IMR-90 (cell line): ENCODE measurements around the gene PSMA3. TPM values are rescaled to one million over a fixed set of nuclear protein-coding genes. Genes with fewer than 3 reads are reported as not detected.
A peak's percentile ranks its signal among the peaks of the same experiment; 100 is the strongest.

Experiments used
- ATAC-seq: fragments of 200-7000 bp; cut with Tn5 transposase; 2 replicates; pipeline ENCODE4 v1.9.1; 2020; ENCODE audit warnings: low read depth, mild to moderate bottlenecking, moderate library complexity
- BruUV-seq: library from RNA; stranded (reverse); fragments of 400-500 nt; replicated peaks from 2 replicates; lab custom pipeline; 2021; lab: Mats Ljungman, UMichigan
- CTCF ChIA-PET: fragments of 300-600 bp; formaldehyde crosslinking; extraction: SDS; loops from one replicate; lab custom pipeline; 2021; ENCODE audit warnings: antibody characterized with exemption; lab: Yijun Ruan, JAX
- POLR2A ChIA-PET: fragments of 300-600 bp; sonication (Branson Sonifier 250); formaldehyde crosslinking; loops from one replicate; lab custom pipeline; 2022; ENCODE audit warnings: antibody characterized with exemption; ENCODE audit not compliant: unreplicated experiment; lab: Charles Lee
- DNase-seq: peaks from one replicate; pipeline ENCODE4 v3.0.0; 2013
- H2AFZ ChIP-seq: replicated peaks from 2 replicates; pipeline ENCODE3; 2013; ENCODE audit warnings: low read length, mild to moderate bottlenecking; ENCODE audit not compliant: poor library complexity
- H2AK5ac ChIP-seq: 2 replicates; pipeline ENCODE4 v1.6.1; 2013; ENCODE audit warnings: low read depth, low read length, inconsistent platforms
- H2AK9ac ChIP-seq: replicated peaks from 2 replicates; pipeline ENCODE3; 2013; ENCODE audit warnings: mild to moderate bottlenecking, low read depth, low read length, moderate library complexity; ENCODE audit not compliant: poor library complexity
- H2BK120ac ChIP-seq: 2 replicates; pipeline ENCODE4 v1.6.1; 2013; ENCODE audit warnings: low read depth, low read length, inconsistent platforms
- H2BK15ac ChIP-seq: 3 replicates; pipeline ENCODE4 v1.6.1; 2013; ENCODE audit warnings: low read depth, low read length, inconsistent platforms
- H2BK20ac ChIP-seq: 2 replicates; pipeline ENCODE4 v1.6.1; 2013; ENCODE audit warnings: low read depth, mild to moderate bottlenecking, inconsistent platforms, low read length, moderate library complexity
- H2BK5ac ChIP-seq: 2 replicates; pipeline ENCODE4 v1.6.1; 2013; ENCODE audit warnings: mild to moderate bottlenecking, low read depth, low read length, inconsistent platforms; ENCODE audit not compliant: poor library complexity, severe bottlenecking
- H3K14ac ChIP-seq: replicated peaks from 2 replicates; pipeline ENCODE4 v1.6.1; 2013; ENCODE audit warnings: low read depth, low read length, inconsistent platforms
- H3K18ac ChIP-seq: 2 replicates; pipeline ENCODE4 v1.6.1; 2013; ENCODE audit warnings: low read depth, low read length, control low read depth
- H3K23ac ChIP-seq: 2 replicates; pipeline ENCODE4 v1.6.1; 2013; ENCODE audit warnings: low read depth, low read length, inconsistent platforms
- H3K27ac ChIP-seq: 2 replicates; pipeline ENCODE4 v1.5.1; 2013; ENCODE audit warnings: mild to moderate bottlenecking, control low read depth, low read length; ENCODE audit not compliant: insufficient read depth
- H3K27me3 ChIP-seq: 2 replicates; pipeline ENCODE4 v1.6.1; 2013; ENCODE audit warnings: low read length; ENCODE audit not compliant: control insufficient read depth, insufficient read depth
- H3K36me3 ChIP-seq: 2 replicates; pipeline ENCODE4 v1.6.1; 2013; ENCODE audit warnings: low read length, mixed read lengths; ENCODE audit not compliant: control insufficient read depth, insufficient read depth
- H3K4ac ChIP-seq: 2 replicates; pipeline ENCODE4 v1.6.1; 2013; ENCODE audit warnings: low read depth, low read length, inconsistent platforms
- H3K4me1 ChIP-seq: 2 replicates; pipeline ENCODE4 v1.6.1; 2013; ENCODE audit warnings: low read length, mixed read lengths; ENCODE audit not compliant: control insufficient read depth, insufficient read depth
- H3K4me2 ChIP-seq: 2 replicates; pipeline ENCODE4 v1.6.1; 2013; ENCODE audit warnings: low read depth, mild to moderate bottlenecking, control low read depth, low read length, moderate library complexity
- H3K4me3 ChIP-seq: 2 replicates; pipeline ENCODE4 v1.5.1; 2013; ENCODE audit warnings: low read depth, mild to moderate bottlenecking, control low read depth, low read length, moderate library complexity; ENCODE audit not compliant: insufficient read depth
- H3K56ac ChIP-seq: 2 replicates; pipeline ENCODE4 v1.6.1; 2013; ENCODE audit warnings: low read length, inconsistent platforms; ENCODE audit not compliant: insufficient read depth; ENCODE audit errors: extremely low read depth
- H3K79me1 ChIP-seq, 2 experiments: 2 replicates each; pipeline ENCODE4 v1.6.1; 2013; ENCODE audit warnings: low read length in 2 of 2, inconsistent platforms in 1 of 2, low read depth in 1 of 2
- H3K9ac ChIP-seq: 2 replicates; pipeline ENCODE4 v1.6.1; 2013; ENCODE audit warnings: low read depth, low read length, control low read depth
- H3K9me1 ChIP-seq: 2 replicates; pipeline ENCODE4 v1.6.1; 2013; ENCODE audit warnings: low read length, inconsistent platforms; ENCODE audit not compliant: insufficient read depth
- H3K9me3 ChIP-seq: 2 replicates; pipeline ENCODE4 v1.6.1; 2013; ENCODE audit warnings: low read length; ENCODE audit not compliant: control insufficient read depth, insufficient read depth
- H4K20me1 ChIP-seq: 2 replicates; pipeline ENCODE4 v1.6.1; 2013; ENCODE audit warnings: low read length, inconsistent platforms; ENCODE audit not compliant: insufficient read depth
- H4K5ac ChIP-seq: 2 replicates; pipeline ENCODE4 v1.6.1; 2013; ENCODE audit warnings: mild to moderate bottlenecking, low read depth, low read length, control low read depth
- H4K8ac ChIP-seq, 2 experiments: 2 replicates each; pipeline ENCODE4 v1.6.1; 2013; ENCODE audit warnings: low read depth in 2 of 2, low read length in 2 of 2, control low read depth in 1 of 2, inconsistent platforms in 1 of 2
- H4K91ac ChIP-seq: 2 replicates; pipeline ENCODE4 v1.6.1; 2013; ENCODE audit warnings: low read depth, low read length, inconsistent platforms; ENCODE audit not compliant: insufficient read depth
- BHLHE40 ChIP-seq: fragments of 150-350 bp; IDR thresholded peaks from 2 replicates; pipeline ENCODE4 v1.6.1; 2016; ENCODE audit warnings: mild to moderate bottlenecking, low read depth, low read length
- CEBPB ChIP-seq: IDR thresholded peaks from 2 replicates; pipeline ENCODE4 v1.6.1; 2012; ENCODE audit warnings: low read depth, low read length, improper control_type of control experiment
- CHD1 ChIP-seq: IDR thresholded peaks from 2 replicates; pipeline ENCODE4 v1.6.1; 2012; ENCODE audit warnings: low read depth, low read length, improper control_type of control experiment
- CTCF ChIP-seq: conservative IDR thresholded peaks from 2 replicates; pipeline ENCODE4 v1.5.1; 2012; ENCODE audit warnings: mild to moderate bottlenecking, low read depth, low read length, improper control_type of control experiment
- ELK1 ChIP-seq: fragments of 150-350 bp; IDR thresholded peaks from 2 replicates; pipeline ENCODE4 v1.6.1; 2016; ENCODE audit warnings: low read depth, mild to moderate bottlenecking, low read length, moderate library complexity, borderline replicate concordance
- FOS ChIP-seq: fragments of 150-350 bp; IDR thresholded peaks from 2 replicates; pipeline ENCODE4 v1.6.1; 2016; ENCODE audit warnings: low read depth, low read length
- MAFK ChIP-seq: IDR thresholded peaks from 2 replicates; pipeline ENCODE4 v1.6.1; 2012; ENCODE audit warnings: low read depth, low read length, improper control_type of control experiment
- MAZ ChIP-seq: IDR thresholded peaks from 2 replicates; pipeline ENCODE4 v1.6.1; 2012; ENCODE audit warnings: low read depth, mild to moderate bottlenecking, low read length, improper control_type of control experiment, moderate library complexity, borderline replicate concordance
- MXI1 ChIP-seq: IDR thresholded peaks from 2 replicates; pipeline ENCODE4 v1.6.1; 2012; ENCODE audit warnings: low read depth, mild to moderate bottlenecking, low read length, moderate library complexity, borderline replicate concordance
- NFE2L2 ChIP-seq: fragments of 150-350 bp; IDR thresholded peaks from 2 replicates; pipeline ENCODE4 v1.6.1; 2016; ENCODE audit warnings: low read depth, mild to moderate bottlenecking, low read length
- POLR2A ChIP-seq: IDR thresholded peaks from 2 replicates; pipeline ENCODE4 v1.6.1; 2012; ENCODE audit warnings: mild to moderate bottlenecking, low read depth, low read length
- RAD21 ChIP-seq: IDR thresholded peaks from 2 replicates; pipeline ENCODE4 v1.6.1; 2012; ENCODE audit warnings: low read length, improper control_type of control experiment
- RCOR1 ChIP-seq: IDR thresholded peaks from 2 replicates; pipeline ENCODE4 v1.6.1; 2012; ENCODE audit warnings: mild to moderate bottlenecking, low read length, improper control_type of control experiment; ENCODE audit not compliant: insufficient replicate concordance
- RFX5 ChIP-seq: IDR thresholded peaks from 2 replicates; pipeline ENCODE4 v1.8.0; 2012; ENCODE audit warnings: low read depth, mild to moderate bottlenecking, low read length, moderate library complexity
- WGBS, 2 experiments: methylation state at CpG; one replicate each; pipeline versions ENCODE4 v1.1.5 to v1.1.7; 2013; ENCODE audit warnings: missing lambda C conversion rate in 2 of 2; ENCODE audit not compliant: insufficient read length in 1 of 2; ENCODE audit errors: extremely low coverage in 2 of 2; 5-methylcytosine and 5-hydroxymethylcytosine counted together
- dilution Hi-C: fragments of 300-500 bp; cut with HindIII; formaldehyde crosslinking; loops from one replicate; pipeline ENCODE4 v1.14.3; 2018; ENCODE audit warnings: low sequenced_read_pairs; ENCODE audit not compliant: unreplicated experiment
- in situ Hi-C: fragments of 300-500 bp; cut with MboI; formaldehyde crosslinking; loops from 3 replicates; pipeline ENCODE4 v1.14.3; 2019; ENCODE audit warnings: low sequenced_read_pairs, inconsistent platforms, mixed read lengths
- intact Hi-C: fragments of 100-400 bp; cut with micrococcal nuclease; formaldehyde crosslinking; loops from 2 replicates; pipeline ENCODE4 v1.10.0; 2022
- polyA plus RNA-seq, 3 experiments: library from polyadenylated mRNA; depleted of rRNA; stranded (reverse); fragments of >200 nt; gene quantifications; 2 replicates each; pipeline ENCODE4 v1.2.3, GENCODE V29; 2012; ENCODE audit warnings: low replicate concordance in 1 of 3
- total RNA-seq: library from RNA; depleted of rRNA; stranded (reverse); fragments of >200 nt; gene quantifications from 2 replicates; pipeline ENCODE4 v1.2.3, GENCODE V29; 2012

The PSMA3 gene
- total and polyA plus RNA-seq, 2 of the 4 experiments (the other 2 are of a cell fraction), result 74.9 to 231 TPM

GRCh38 chr14:58299401-58300330 is 55.0 kb downstream of the PSMA3 start:
- intact Hi-C loops, result loop anchor here (2.0 to 5.0 kb wide), 2 partner anchors 58 to 127 kb away; partner anchors contain the start of genes KIAA0586 and TIMM9
- peak overlapping the region; percentile 73 for H3K4me3 ChIP-seq
- peak overlapping the region; percentile 5 to 33; a peak in 2 of 4 replicates for H4K8ac ChIP-seq
- H2AK5ac ChIP-seq, result no peak overlapping the region; the same call in 1 of the 2 replicates
- peak overlapping the region; percentile 71 for H2BK5ac ChIP-seq
- H3K4me1 ChIP-seq, result no peaks in the 10 kb centered on the region
- H2BK15ac ChIP-seq, result no peak overlapping the region
- peak overlapping the region; percentile 78 for H3K23ac ChIP-seq
- H3K4ac ChIP-seq, result peak overlapping the region; percentile 30
- no peaks in the 10 kb centered on the region for H3K27me3 ChIP-seq
- H4K91ac ChIP-seq, result no peak overlapping the region; the same call in 1 of the 2 replicates
- ChIA-PET CTCF (no interaction called here), POLR2A (no interaction called here)
- in situ Hi-C loops, result no loop called here
- H2BK20ac ChIP-seq, result no peak overlapping the region
- peak overlapping the region; percentile 89 for H2AFZ ChIP-seq
- H3K14ac ChIP-seq, result peak overlapping the region; percentile 69
- H3K9me3 ChIP-seq, result no peaks in the 10 kb centered on the region
- H2BK120ac ChIP-seq, result no peak overlapping the region
- H3K36me3 ChIP-seq, result peaks cover 12% of the 10 kb centered on the region
- DNase-seq (no peak), ATAC-seq (no peak)
- 0% methylated on average over 6 of the region's 48 CpGs; no CpG with 5 or more reads in 1 of the 2 experiments for WGBS, 2 experiments
- H4K20me1 ChIP-seq, result peaks cover 30% of the 10 kb centered on the region
- H4K5ac ChIP-seq, result peak overlapping the region; percentile 24; the same call in 1 of the 2 replicates
- H3K9ac ChIP-seq, result peak overlapping the region; percentile 90
- peak overlapping the region; percentile 38 for H3K18ac ChIP-seq
- no peaks in the 10 kb centered on the region; the same call in none of the 2 replicates for H3K9me1 ChIP-seq
- dilution Hi-C loops, result no loop called here
- H3K27ac ChIP-seq, result peak overlapping the region; percentile 66
- H2AK9ac ChIP-seq, result peak overlapping the region; percentile 90
- no TSS peak for BruUV-seq
- H3K56ac ChIP-seq, result peak overlapping the region; percentile 79
- peaks cover 7 to 24% of the 10 kb centered on the region in 2 experiments for H3K79me1 ChIP-seq
- peak overlapping the region; percentile 94 for H3K4me2 ChIP-seq
- no peak for TF ChIP-seq CTCF
- TF ChIP-seq MXI1, result no peak
- TF ChIP-seq RCOR1, result no peak
- no peak for TF ChIP-seq BHLHE40
- no peak for TF ChIP-seq CHD1
- no peak for TF ChIP-seq POLR2A
- TF ChIP-seq ELK1, result no peak
- TF ChIP-seq RAD21, result no peak
- no peak for TF ChIP-seq NFE2L2
- no peak for TF ChIP-seq FOS
- TF ChIP-seq MAZ, result no peak
- TF ChIP-seq MAFK, result no peak
- no peak for TF ChIP-seq RFX5
- no peak for TF ChIP-seq CEBPB
